Large intestine (tissue), 12 donors: ENCODE results near the gene HNRNPAB. TPM values are rescaled to one million over a fixed set of nuclear protein-coding genes. Genes with fewer than 3 reads are reported as not detected.

Experiments used
- DNase-seq, 2 donors: peaks; one replicate each; pipeline versions ENCODE4 v3.0.0 to v3.0.0-alpha.2; 2013
- H3K27ac ChIP-seq: one replicate; pipeline ENCODE4 v1.5.1; 2013; ENCODE audit warnings: low read length
- H3K27me3 ChIP-seq: 2 replicates; pipeline ENCODE4 v1.6.1; 2013; ENCODE audit warnings: low read length; ENCODE audit not compliant: control insufficient read depth, insufficient read depth
- H3K36me3 ChIP-seq: 2 replicates; pipeline ENCODE4 v1.6.1; 2013; ENCODE audit warnings: low read length; ENCODE audit not compliant: control insufficient read depth, insufficient read depth
- H3K4me1 ChIP-seq: one replicate; pipeline ENCODE4 v1.6.1; 2013; ENCODE audit warnings: low read length; ENCODE audit not compliant: control insufficient read depth, insufficient read depth
- H3K4me3 ChIP-seq: one replicate; pipeline ENCODE4 v1.5.1; 2013; ENCODE audit warnings: low read length
- H3K9me3 ChIP-seq: one replicate; pipeline ENCODE4 v1.6.1; 2013; ENCODE audit warnings: mild to moderate bottlenecking, low read depth, low read length, moderate library complexity; ENCODE audit not compliant: control insufficient read depth
- WGBS: methylation state at CpG from one replicate; pipeline ENCODE4 v1.1.5; 2013; ENCODE audit warnings: low lambda C conversion rate; ENCODE audit not compliant: insufficient coverage; 5-methylcytosine and 5-hydroxymethylcytosine counted together
- long read RNA-seq, 11 donors: transcript quantifications; one replicate each; lab custom pipeline, GENCODE V29; 2026
- polyA plus RNA-seq: library from polyadenylated mRNA; unstranded; fragments of 120-200 nt; gene quantifications from one replicate; pipeline ENCODE4 v1.2.1, GENCODE V29; 2013

Gene HNRNPAB
- 124 TPM for polyA plus RNA-seq
- long read RNA-seq, donor 1, partial matches to known transcripts = 29 of 39 reads
- long read RNA-seq, donor 1, other reads (novel, unspliced or antisense) = 5 of 39 reads
- long read RNA-seq, donor 2, transcript HNRNPAB-202 (8 exons, 1,796 nt) = major isoform, 15 of 229 reads
- long read RNA-seq, donor 2, transcript HNRNPAB-201 (7 exons, 1,602 nt) = minor isoform, 5 of 229 reads
- long read RNA-seq, donor 2, partial matches to known transcripts = 189 of 229 reads
- long read RNA-seq, donor 2, other reads (novel, unspliced or antisense) = 11 of 229 reads
- long read RNA-seq, donor 3, transcript HNRNPAB-201 (7 exons, 1,602 nt) = minor isoform, 10 of 124 reads
- long read RNA-seq, donor 3, transcript HNRNPAB-205 (6 exons, 1,674 nt) = minor isoform, 6 of 124 reads
- long read RNA-seq, donor 3, transcript HNRNPAB-202 (8 exons, 1,796 nt) = major isoform, 13 of 124 reads
- long read RNA-seq, donor 3, transcript HNRNPAB-204 (7 exons, 1,785 nt) = minor isoform, 5 of 124 reads
- long read RNA-seq, donor 3, partial matches to known transcripts = 77 of 124 reads
- long read RNA-seq, donor 3, other reads (novel, unspliced or antisense) = 13 of 124 reads
- long read RNA-seq, donor 4, partial matches to known transcripts = 0 of 1 reads
- long read RNA-seq, donor 4, other reads (novel, unspliced or antisense) = 0 of 1 reads
- long read RNA-seq, donor 5, transcript HNRNPAB-204 (7 exons, 1,785 nt) = minor isoform, 5 of 38 reads
- long read RNA-seq, donor 5, transcript HNRNPAB-202 (8 exons, 1,796 nt) = major isoform, 7 of 38 reads
- long read RNA-seq, donor 5, partial matches to known transcripts = 14 of 38 reads
- long read RNA-seq, donor 5, other reads (novel, unspliced or antisense) = 5 of 38 reads
- long read RNA-seq, donor 6, transcript HNRNPAB-204 (7 exons, 1,785 nt) = minor isoform, 6 of 71 reads
- long read RNA-seq, donor 6, transcript HNRNPAB-202 (8 exons, 1,796 nt) = major isoform, 9 of 71 reads
- long read RNA-seq, donor 6, partial matches to known transcripts = 45 of 71 reads
- long read RNA-seq, donor 6, other reads (novel, unspliced or antisense) = 6 of 71 reads
- long read RNA-seq, donor 7, transcript HNRNPAB-201 (7 exons, 1,602 nt) = major isoform, 5 of 10 reads
- long read RNA-seq, donor 7, partial matches to known transcripts = 0 of 10 reads
- long read RNA-seq, donor 7, other reads (novel, unspliced or antisense) = 0 of 10 reads
- long read RNA-seq, donor 8, transcript HNRNPAB-202 (8 exons, 1,796 nt) = major isoform, 8 of 93 reads
- long read RNA-seq, donor 8, transcript HNRNPAB-201 (7 exons, 1,602 nt) = minor isoform, 5 of 93 reads
- long read RNA-seq, donor 8, partial matches to known transcripts = 71 of 93 reads
- long read RNA-seq, donor 8, other reads (novel, unspliced or antisense) = 6 of 93 reads
- long read RNA-seq, donor 9, transcript HNRNPAB-202 (8 exons, 1,796 nt) = major isoform, 9 of 59 reads
- long read RNA-seq, donor 9, transcript HNRNPAB-204 (7 exons, 1,785 nt) = minor isoform, 5 of 59 reads
- long read RNA-seq, donor 9, partial matches to known transcripts = 31 of 59 reads
- long read RNA-seq, donor 9, other reads (novel, unspliced or antisense) = 8 of 59 reads
- long read RNA-seq, donor 10, transcript HNRNPAB-201 (7 exons, 1,602 nt) = minor isoform, 6 of 90 reads
- long read RNA-seq, donor 10, transcript HNRNPAB-202 (8 exons, 1,796 nt) = major isoform, 8 of 90 reads
- long read RNA-seq, donor 10, partial matches to known transcripts = 65 of 90 reads
- long read RNA-seq, donor 10, other reads (novel, unspliced or antisense) = 5 of 90 reads
- long read RNA-seq, donor 11, transcript HNRNPAB-202 (8 exons, 1,796 nt) = major isoform, 5 of 12 reads
- long read RNA-seq, donor 11, partial matches to known transcripts = 0 of 12 reads
- long read RNA-seq, donor 11, other reads (novel, unspliced or antisense) = 0 of 12 reads

DNA sequence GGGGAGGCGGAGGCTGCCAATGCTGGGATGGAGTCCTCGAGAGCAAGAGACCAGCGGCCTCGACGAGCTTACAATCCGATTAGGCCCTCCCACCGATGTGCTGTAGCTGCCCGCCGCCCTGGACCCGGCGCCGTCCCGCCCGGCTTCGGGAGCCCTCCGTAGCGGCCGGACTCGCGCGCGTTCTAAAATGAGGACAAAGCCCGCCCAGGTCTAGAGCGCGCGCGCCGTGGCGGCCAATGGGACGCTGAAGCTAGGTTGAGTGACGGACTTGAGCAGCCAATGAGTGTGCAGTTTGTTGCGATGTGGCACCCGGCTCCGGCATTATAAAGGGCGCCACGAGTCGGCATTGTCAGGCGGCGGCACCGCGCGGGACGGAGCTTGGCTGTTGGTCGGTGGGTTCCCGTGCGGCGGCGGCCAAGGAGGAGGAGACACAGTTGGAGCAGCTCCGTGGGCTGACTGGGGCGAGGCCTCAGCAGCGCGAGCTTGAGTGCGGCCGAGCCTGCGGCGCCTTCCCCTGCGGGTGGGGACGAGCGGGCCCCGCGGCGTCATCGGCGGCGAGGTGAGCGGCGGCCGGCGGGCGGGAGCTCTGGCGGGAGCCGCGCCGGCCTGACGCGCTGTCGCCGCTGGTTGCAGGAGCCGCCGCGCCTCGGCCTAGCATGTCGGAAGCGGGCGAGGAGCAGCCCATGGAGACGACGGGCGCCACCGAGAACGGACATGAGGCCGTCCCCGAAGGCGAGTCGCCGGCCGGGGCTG lies at the start of gene HNRNPAB:
Gene HNRNPAB (plus strand): TSS at position 352 of the 753 bp plus-strand sequence. CDS start 305 bp downstream, at position 657.
- WGBS = no CpG with 5 or more reads among the region's 96 CpGs
- Histone ChIP-seq H3K4me3 (peak within 1 kb of the TSS; percentile 90), H3K4me1 (peaks cover 34% of the 10 kb centered on the region), H3K27ac (peak within 1 kb of the TSS; percentile 90), H3K36me3 (peaks cover 35% of the 10 kb centered on the region), H3K9me3 (no peaks in the 10 kb centered on the region), H3K27me3 (no peaks in the 10 kb centered on the region)
- DNase-seq = peak; percentile 96 to 97

DNA sequence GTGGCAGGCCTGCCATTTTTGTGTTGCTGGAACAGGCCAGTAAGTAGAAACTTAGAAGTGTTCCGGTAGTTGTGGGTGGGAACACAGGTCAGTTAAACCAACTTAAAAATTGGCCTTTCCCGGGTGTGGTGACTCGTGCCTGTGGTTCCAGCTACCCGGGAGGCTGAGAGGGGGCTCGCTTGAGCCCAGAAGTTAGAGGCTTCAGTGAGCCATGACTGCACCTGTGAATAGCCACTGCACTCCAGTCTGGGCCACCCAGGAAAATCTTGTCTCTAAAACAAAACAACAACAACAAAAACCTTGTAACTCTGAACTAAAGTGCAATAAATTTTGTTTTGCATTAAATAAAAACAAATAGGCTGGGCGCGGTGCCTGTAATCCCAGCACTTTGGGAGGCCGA lies 49.3 kb upstream of the HNRNPAB start:
- Histone ChIP-seq H3K4me1 (peaks cover 6% of the 10 kb centered on the region), H3K9me3 (no peaks in the 10 kb centered on the region), H3K27me3 (no peaks in the 10 kb centered on the region), H3K36me3 (peaks cover 17% of the 10 kb centered on the region), H3K4me3 (no peak overlapping the region), H3K27ac (no peak overlapping the region)
- no peak for DNase-seq
- 83% methylated on average over 2 of the region's 8 CpGs for WGBS

GRCh38 chr5:178160176-178160575 lies 44.2 kb upstream of the HNRNPAB start:
- no peak for DNase-seq
- WGBS = no CpG with 5 or more reads among the region's 5 CpGs
- Histone ChIP-seq H3K4me3 (no peak overlapping the region), H3K4me1 (no peaks in the 10 kb centered on the region), H3K27ac (no peak overlapping the region), H3K9me3 (no peaks in the 10 kb centered on the region), H3K27me3 (peaks cover 27% of the 10 kb centered on the region), H3K36me3 (no peaks in the 10 kb centered on the region)

DNA sequence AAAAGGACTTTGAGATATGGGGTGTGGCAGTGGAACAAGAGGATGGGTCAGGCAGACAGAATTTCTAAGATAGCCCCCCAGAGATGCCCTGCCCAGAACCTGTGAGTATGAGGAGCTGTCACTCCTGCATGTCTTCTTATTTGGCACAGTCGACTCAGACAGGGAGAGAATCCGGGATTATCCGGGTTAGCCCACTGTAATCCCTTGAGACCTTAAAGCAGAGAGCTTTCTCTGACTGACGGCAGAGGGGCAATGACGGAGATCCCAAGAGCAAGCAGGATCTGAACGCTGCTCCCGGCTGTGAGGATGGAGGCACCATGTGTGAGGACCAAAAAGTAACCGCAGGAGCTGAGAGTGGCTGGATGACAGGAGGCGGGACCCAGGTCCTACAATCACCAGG lies 41.9 kb upstream of the HNRNPAB start:
- H3K27me3 ChIP-seq = peaks cover 45% of the 10 kb centered on the region
- no peaks in the 10 kb centered on the region for H3K4me1 ChIP-seq
- no peak overlapping the region for H3K27ac ChIP-seq
- no CpG with 5 or more reads among the region's 9 CpGs for WGBS
- DNase-seq = no peak
- H3K36me3 ChIP-seq = no peaks in the 10 kb centered on the region
- H3K9me3 ChIP-seq = no peaks in the 10 kb centered on the region
- H3K4me3 ChIP-seq = no peak overlapping the region

DNA sequence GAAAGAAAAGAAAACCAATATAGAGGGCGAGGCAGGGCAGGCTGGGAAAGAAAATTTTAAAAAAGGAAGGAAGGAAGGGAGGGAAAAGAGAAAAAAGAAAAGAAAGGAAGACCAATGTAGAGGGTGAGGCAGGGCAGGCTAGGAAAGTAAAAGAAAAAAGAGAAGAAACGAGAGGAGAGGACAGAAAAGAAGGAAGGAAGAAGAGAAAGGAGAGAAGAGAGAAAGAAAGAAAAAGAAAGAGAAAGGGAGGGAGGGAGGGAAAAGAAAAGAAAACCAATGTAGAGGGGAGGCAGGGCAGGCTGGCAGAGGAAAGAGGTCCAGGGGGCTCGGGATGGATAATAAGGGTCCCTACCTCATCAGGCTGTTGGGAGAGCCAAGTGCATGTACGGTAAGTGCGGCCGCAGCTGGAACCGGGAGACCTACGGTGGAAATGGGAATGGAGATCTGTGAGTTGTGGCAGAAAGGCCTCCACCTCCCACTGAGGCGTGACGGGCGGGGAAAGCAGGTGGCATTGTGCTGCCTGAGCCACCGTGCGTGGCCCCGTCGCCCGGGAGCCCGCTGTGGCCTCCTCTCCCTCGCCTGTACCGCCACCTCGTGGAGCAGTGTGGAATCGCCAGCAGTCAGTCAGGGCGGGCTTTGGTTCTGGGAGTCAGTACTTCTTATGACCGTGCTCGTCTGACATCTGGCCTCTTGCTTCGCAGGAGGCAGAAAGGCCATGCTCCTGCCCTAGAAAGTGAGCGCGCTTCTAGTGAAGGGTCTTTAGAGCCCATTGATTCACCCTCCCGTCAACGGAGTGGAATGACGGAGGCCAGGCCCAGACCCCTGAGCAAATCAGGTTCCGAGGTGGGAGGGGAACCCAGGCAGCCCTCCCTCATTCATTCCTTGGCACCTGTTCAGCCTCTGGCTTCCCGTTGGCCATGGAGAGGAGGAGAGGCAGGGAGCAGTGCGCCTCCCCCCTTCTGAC lies 40.3 kb upstream of the HNRNPAB start:
- H3K4me1 ChIP-seq = no peaks in the 10 kb centered on the region
- no peak overlapping the region for H3K27ac ChIP-seq
- no peaks in the 10 kb centered on the region for H3K9me3 ChIP-seq
- peaks cover 45% of the 10 kb centered on the region for H3K27me3 ChIP-seq
- WGBS = 84% methylated on average over 2 of the region's 33 CpGs
- H3K4me3 ChIP-seq = no peak overlapping the region
- peak; percentile 70 for DNase-seq
- no peaks in the 10 kb centered on the region for H3K36me3 ChIP-seq

- no peaks in the 10 kb centered on the region for H3K36me3 ChIP-seq
- WGBS = no CpG with 5 or more reads among the region's 38 CpGs
- no peak overlapping the region for H3K4me3 ChIP-seq
- peaks cover 52% of the 10 kb centered on the region for H3K27me3 ChIP-seq
- H3K27ac ChIP-seq = no peak overlapping the region
- no peak for DNase-seq
- H3K9me3 ChIP-seq = no peaks in the 10 kb centered on the region
- no peaks in the 10 kb centered on the region for H3K4me1 ChIP-seq
These were observed 38.8 kb upstream of the HNRNPAB start for GRCh38 chr5:178165581-178165980.

- Histone ChIP-seq H3K4me3 (no peak overlapping the region), H3K36me3 (no peaks in the 10 kb centered on the region), H3K27me3 (peaks cover 22% of the 10 kb centered on the region), H3K27ac (no peak overlapping the region), H3K9me3 (no peaks in the 10 kb centered on the region), H3K4me1 (no peaks in the 10 kb centered on the region)
- no peak for DNase-seq
- no CpG with 5 or more reads among the region's 2 CpGs for WGBS
These were observed 33.9 kb upstream of the HNRNPAB start for GRCh38 chr5:178170455-178170854.

GRCh38 chr5:178174456-178174855 lies 29.9 kb upstream of the HNRNPAB start:
- Histone ChIP-seq H3K27me3 (peaks cover 4% of the 10 kb centered on the region), H3K4me1 (no peaks in the 10 kb centered on the region), H3K27ac (no peak overlapping the region), H3K4me3 (no peak overlapping the region), H3K9me3 (no peaks in the 10 kb centered on the region), H3K36me3 (no peaks in the 10 kb centered on the region)
- DNase-seq = no peak
- WGBS = 90% methylated on average over 3 of the region's 3 CpGs
